ENCODE results near the gene ESRRG. TPM values are rescaled to one million over a fixed set of nuclear protein-coding genes. Genes with fewer than 3 reads are reported as not detected.

ESRRG gene
- total and polyA plus RNA-seq, 2 donors (not counting 3 experiments of a cell fraction or from before 2014, with no cell fraction given) = not detected

DNA sequence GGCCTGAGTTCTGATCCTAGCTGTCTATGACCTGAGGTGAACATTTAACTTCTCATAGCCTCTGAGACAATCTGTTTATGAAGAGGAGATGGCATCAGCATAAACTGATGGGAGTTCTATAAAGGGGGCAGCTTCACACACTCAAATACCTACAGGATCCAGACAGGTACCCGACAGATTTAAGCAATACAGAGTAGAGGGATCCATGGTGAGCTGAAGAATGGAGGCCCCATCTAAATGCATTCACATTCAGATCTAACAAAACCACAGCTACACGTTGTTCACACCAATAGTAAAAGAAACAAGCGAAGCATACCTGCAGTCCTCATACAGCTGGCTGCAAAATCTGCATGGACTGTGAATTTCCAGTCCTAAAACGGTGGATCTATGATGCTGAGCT is 48.7 kb upstream of the ESRRG start:
- H3K9me3 ChIP-seq (replicated peaks; ENCODE audit: control insufficient read depth, insufficient read depth, low read length) = no peaks in the 10 kb centered on the region
- DNase-seq (ENCODE audit: low read depth, low spot score) (no peak), FAIRE-seq (no peak)
- H3K9ac ChIP-seq (replicated peaks; ENCODE audit: extremely low read depth, insufficient read depth, low read length) = no peak overlapping the region
- H3K36me3 ChIP-seq (ENCODE audit: control insufficient read depth in 2 of 2, extremely low read depth in 1 of 2, insufficient read depth in 2 of 2, low read length in 2 of 2) = no peaks in the 10 kb centered on the region
- no peaks in the 10 kb centered on the region for H3K79me2 ChIP-seq (ENCODE audit: control insufficient read depth, insufficient read depth, low read length)
- H3K4me2 ChIP-seq (ENCODE audit: insufficient read depth, low read length) = no peak overlapping the region
- intact Hi-C loops (cut with micrococcal nuclease) = no loop called here
- no peak overlapping the region for H2AFZ ChIP-seq (ENCODE audit: low read depth, low read length)
- no peaks in the 10 kb centered on the region for H3K4me1 ChIP-seq (ENCODE audit: control insufficient read depth, extremely low read depth, insufficient read depth, low read length)
- no peak overlapping the region for H3K27ac ChIP-seq (ENCODE audit: insufficient read depth, low read depth, low read length)
- H3K4me3 ChIP-seq (replicated peaks in 1 of 3; ENCODE audit: insufficient read depth in 1 of 3, low read depth in 1 of 3, low read length in 3 of 3) = no peak overlapping the region
- TF ChIP-seq FOS (IDR thresholded peaks at IDR 0.05; ENCODE audit: borderline replicate concordance, insufficient read depth, low read length) (no peak), POLR2A (IDR thresholded peaks at IDR 0.05; ENCODE audit: low read depth, low read length) (no peak), GATA2 (IDR thresholded peaks at IDR 0.05; ENCODE audit: insufficient read depth, insufficient read length, low read depth, low read length) (no peak), EZH2 (IDR thresholded peaks at IDR 0.05; ENCODE audit: borderline replicate concordance, low read depth, low read length, severe bottlenecking) (no peak)
- TF ChIP-seq, protein P1, sequence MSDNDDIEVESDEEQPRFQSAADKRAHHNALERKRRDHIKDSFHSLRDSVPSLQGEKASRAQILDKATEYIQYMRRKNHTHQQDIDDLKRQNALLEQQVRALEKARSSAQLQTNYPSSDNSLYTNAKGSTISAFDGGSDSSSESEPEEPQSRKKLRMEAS (IDR thresholded peaks at IDR 0.05; ENCODE audit: insufficient read depth, insufficient read length) = no peak
- H4K20me1 ChIP-seq (replicated peaks; ENCODE audit: control insufficient read depth, extremely low read depth, insufficient read depth, low read length) = no peaks in the 10 kb centered on the region
- CTCF ChIA-PET = no interaction called here
- dilution Hi-C loops (cut with MboI; ENCODE audit: extremely low pct_ligation_motif_present, low sequenced_read_pairs) = no loop called here
- H3K27me3 ChIP-seq (ENCODE audit: control insufficient read depth in 2 of 2, insufficient read depth in 2 of 2, low read length in 2 of 2) = no peaks in the 10 kb centered on the region
- POLR2A ChIA-PET = no interaction called here
- no peaks in the 10 kb centered on the region for H3K9me1 ChIP-seq (replicated peaks; ENCODE audit: control insufficient read depth, extremely low read depth, insufficient read depth, low read length)
- no TSS peak for BruUV-seq (replicated peaks)

DNA sequence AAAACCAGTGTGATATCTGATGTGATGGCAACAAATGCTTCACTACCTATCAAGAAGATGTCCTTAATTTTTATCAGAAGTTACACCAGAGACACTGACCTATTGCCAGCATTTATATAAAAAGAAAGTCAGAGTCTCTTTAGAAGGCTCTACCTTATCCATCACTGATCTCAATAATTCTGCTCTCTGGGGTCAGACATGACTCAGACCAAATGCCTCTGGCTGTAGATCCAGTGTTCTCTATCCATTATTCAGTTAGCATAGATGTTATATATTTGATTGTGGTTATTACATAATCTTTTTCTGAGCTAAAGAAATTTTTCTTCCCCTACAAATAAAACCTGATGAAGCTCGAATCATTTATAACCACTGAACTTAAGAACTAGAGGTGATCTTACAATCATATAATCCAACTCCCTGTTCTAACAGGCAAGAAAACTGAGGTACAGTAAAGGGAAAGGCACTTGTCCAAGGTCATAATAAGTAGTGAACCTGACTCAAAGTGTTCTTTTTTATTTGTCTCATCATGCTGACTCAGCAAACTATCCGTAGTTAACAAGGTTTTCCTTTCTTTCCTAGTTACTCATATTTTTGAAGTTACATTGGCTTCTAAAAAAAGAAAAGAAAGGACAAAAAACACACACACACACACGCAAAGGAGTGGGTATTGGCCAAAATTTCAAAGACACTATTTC is 43.6 kb upstream of the ESRRG start:
- no peak overlapping the region for H3K4me3 ChIP-seq (replicated peaks in 1 of 3; ENCODE audit: insufficient read depth in 1 of 3, low read depth in 1 of 3, low read length in 3 of 3)
- H3K9me3 ChIP-seq (replicated peaks; ENCODE audit: control insufficient read depth, insufficient read depth, low read length) = no peaks in the 10 kb centered on the region
- no peak overlapping the region for H2AFZ ChIP-seq (ENCODE audit: low read depth, low read length)
- BruUV-seq (replicated peaks) = no TSS peak
- no peak for TF ChIP-seq EZH2 (IDR thresholded peaks at IDR 0.05; ENCODE audit: borderline replicate concordance, low read depth, low read length, severe bottlenecking)
- TF ChIP-seq MYC (IDR thresholded peaks at IDR 0.05; ENCODE audit: low read depth, low read length) = no peak
- TF ChIP-seq GATA2 (IDR thresholded peaks at IDR 0.05; ENCODE audit: insufficient read depth, insufficient read length, low read depth, low read length) = no peak
- TF ChIP-seq, protein P2, sequence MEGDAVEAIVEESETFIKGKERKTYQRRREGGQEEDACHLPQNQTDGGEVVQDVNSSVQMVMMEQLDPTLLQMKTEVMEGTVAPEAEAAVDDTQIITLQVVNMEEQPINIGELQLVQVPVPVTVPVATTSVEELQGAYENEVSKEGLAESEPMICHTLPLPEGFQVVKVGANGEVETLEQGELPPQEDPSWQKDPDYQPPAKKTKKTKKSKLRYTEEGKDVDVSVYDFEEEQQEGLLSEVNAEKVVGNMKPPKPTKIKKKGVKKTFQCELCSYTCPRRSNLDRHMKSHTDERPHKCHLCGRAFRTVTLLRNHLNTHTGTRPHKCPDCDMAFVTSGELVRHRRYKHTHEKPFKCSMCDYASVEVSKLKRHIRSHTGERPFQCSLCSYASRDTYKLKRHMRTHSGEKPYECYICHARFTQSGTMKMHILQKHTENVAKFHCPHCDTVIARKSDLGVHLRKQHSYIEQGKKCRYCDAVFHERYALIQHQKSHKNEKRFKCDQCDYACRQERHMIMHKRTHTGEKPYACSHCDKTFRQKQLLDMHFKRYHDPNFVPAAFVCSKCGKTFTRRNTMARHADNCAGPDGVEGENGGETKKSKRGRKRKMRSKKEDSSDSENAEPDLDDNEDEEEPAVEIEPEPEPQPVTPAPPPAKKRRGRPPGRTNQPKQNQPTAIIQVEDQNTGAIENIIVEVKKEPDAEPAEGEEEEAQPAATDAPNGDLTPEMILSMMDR (IDR thresholded peaks at IDR 0.05; ENCODE audit: extremely low read depth in 1 of 2, insufficient read depth in 1 of 2, low read depth in 1 of 2, low read length in 2 of 2) = no peak
- no peak for TF ChIP-seq JUN (IDR thresholded peaks at IDR 0.05; ENCODE audit: borderline replicate concordance, insufficient read depth, insufficient read length, low read depth)
- no peak for TF ChIP-seq POLR2AphosphoS5 (IDR thresholded peaks at IDR 0.05; ENCODE audit: insufficient read depth, low read depth, low read length)
- TF ChIP-seq, protein P1 (IDR thresholded peaks at IDR 0.05; ENCODE audit: insufficient read depth, insufficient read length) = no peak
- no peak for TF ChIP-seq POLR2A (IDR thresholded peaks at IDR 0.05; ENCODE audit: low read depth, low read length)
- TF ChIP-seq FOS (IDR thresholded peaks at IDR 0.05; ENCODE audit: borderline replicate concordance, insufficient read depth, low read length) = no peak
- dilution Hi-C loops (cut with MboI; ENCODE audit: extremely low pct_ligation_motif_present, low sequenced_read_pairs) = no loop called here
- H3K79me2 ChIP-seq (ENCODE audit: control insufficient read depth, insufficient read depth, low read length) = no peaks in the 10 kb centered on the region
- no peak overlapping the region for H3K27ac ChIP-seq (ENCODE audit: insufficient read depth, low read depth, low read length)
- no peak overlapping the region for H3K4me2 ChIP-seq (ENCODE audit: insufficient read depth, low read length)
- ChIA-PET POLR2A (no interaction called here), CTCF (interaction anchor here (1.2 kb wide), 1 partner anchor 9 kb away, joined by 3 read pairs; no protein-coding TSS in a partner anchor)
- intact Hi-C loops (cut with micrococcal nuclease) = no loop called here
- no peaks in the 10 kb centered on the region for H3K9me1 ChIP-seq (replicated peaks; ENCODE audit: control insufficient read depth, extremely low read depth, insufficient read depth, low read length)
- H3K9ac ChIP-seq (replicated peaks; ENCODE audit: extremely low read depth, insufficient read depth, low read length) = no peak overlapping the region
- no peaks in the 10 kb centered on the region for H3K27me3 ChIP-seq (ENCODE audit: control insufficient read depth in 2 of 2, insufficient read depth in 2 of 2, low read length in 2 of 2)
- no peaks in the 10 kb centered on the region for H3K36me3 ChIP-seq (ENCODE audit: control insufficient read depth in 2 of 2, extremely low read depth in 1 of 2, insufficient read depth in 2 of 2, low read length in 2 of 2)
- H4K20me1 ChIP-seq (replicated peaks; ENCODE audit: control insufficient read depth, extremely low read depth, insufficient read depth, low read length) = no peaks in the 10 kb centered on the region
- DNase-seq (ENCODE audit: low read depth, low spot score) (no peak), FAIRE-seq (no peak)
- no peaks in the 10 kb centered on the region for H3K4me1 ChIP-seq (ENCODE audit: control insufficient read depth, extremely low read depth, insufficient read depth, low read length)
